ENCODE results near the gene SLIT1.

Gene SLIT1

GRCh38 chr10:96955794-96956193, 230.0 kb downstream of the SLIT1 start:
- Histone ChIP-seq H3K4me3 (ENCODE audit: insufficient read depth, low read length, poor library complexity, severe bottlenecking) (no peak overlapping the region), H2AFZ (ENCODE audit: low read depth, low read length, severe bottlenecking) (no peak overlapping the region), H3K27ac (ENCODE audit: low read depth, low read length) (no peak overlapping the region), H3K4me2 (ENCODE audit: low read depth, low read length, poor library complexity, severe bottlenecking) (no peak overlapping the region), H3K9ac (ENCODE audit: low read length) (no peak overlapping the region), H3K9me2 (replicated peaks; ENCODE audit: insufficient read depth, low read length) (no peaks in the 10 kb centered on the region), H3K79me2 (ENCODE audit: insufficient read depth, low read length) (no peaks in the 10 kb centered on the region), H3F3A (ENCODE audit: insufficient read depth) (no peaks in the 10 kb centered on the region), H3K9me3 (ENCODE audit: insufficient read depth, low read length) (no peaks in the 10 kb centered on the region), H4K20me1 (ENCODE audit: low read depth, low read length) (no peaks in the 10 kb centered on the region), H3K36me3 (ENCODE audit: low read length) (peaks cover 33% of the 10 kb centered on the region; the same call in 1 of the 2 replicates), H3K27me3 (ENCODE audit: low read length) (no peaks in the 10 kb centered on the region)
- TF ChIP-seq CTCF (IDR thresholded peaks at IDR 0.05; ENCODE audit: insufficient read depth, low read length, poor library complexity, severe bottlenecking) (no peak), EZH2phosphoT487 (conservative IDR thresholded peaks at IDR 0.05; ENCODE audit: low read length) (no peak)

GRCh38 chr10:96951954-96952353, 233.8 kb downstream of the SLIT1 start:
- no peaks in the 10 kb centered on the region for H3K9me3 ChIP-seq (ENCODE audit: insufficient read depth, low read length)
- no peak overlapping the region for H2AFZ ChIP-seq (ENCODE audit: low read depth, low read length, severe bottlenecking)
- no peak overlapping the region for H3K9ac ChIP-seq (ENCODE audit: low read length)
- H3K27me3 ChIP-seq (ENCODE audit: low read length), result no peaks in the 10 kb centered on the region
- H3K4me2 ChIP-seq (ENCODE audit: low read depth, low read length, poor library complexity, severe bottlenecking), result no peak overlapping the region
- no peaks in the 10 kb centered on the region for H4K20me1 ChIP-seq (ENCODE audit: low read depth, low read length)
- no peak overlapping the region for H3K27ac ChIP-seq (ENCODE audit: low read depth, low read length)
- no peak for TF ChIP-seq EZH2phosphoT487 (conservative IDR thresholded peaks at IDR 0.05; ENCODE audit: low read length)
- no peak for TF ChIP-seq CTCF (IDR thresholded peaks at IDR 0.05; ENCODE audit: insufficient read depth, low read length, poor library complexity, severe bottlenecking)
- H3K36me3 ChIP-seq (ENCODE audit: low read length), result peaks cover 46% of the 10 kb centered on the region
- H3K4me3 ChIP-seq (ENCODE audit: insufficient read depth, low read length, poor library complexity, severe bottlenecking), result no peak overlapping the region
- H3F3A ChIP-seq (ENCODE audit: insufficient read depth), result peaks cover 11% of the 10 kb centered on the region; the same call in 1 of the 2 replicates
- H3K9me2 ChIP-seq (replicated peaks; ENCODE audit: insufficient read depth, low read length), result no peaks in the 10 kb centered on the region
- H3K79me2 ChIP-seq (ENCODE audit: insufficient read depth, low read length), result no peaks in the 10 kb centered on the region

GRCh38 chr10:96949039-96949683, 236.6 kb downstream of the SLIT1 start:
- no peaks in the 10 kb centered on the region for H3K27me3 ChIP-seq (ENCODE audit: low read length)
- no peak overlapping the region for H2AFZ ChIP-seq (ENCODE audit: low read depth, low read length, severe bottlenecking)
- peaks cover 44% of the 10 kb centered on the region for H3K36me3 ChIP-seq (ENCODE audit: low read length)
- H3K4me3 ChIP-seq (ENCODE audit: insufficient read depth, low read length, poor library complexity, severe bottlenecking), result no peak overlapping the region
- H3K27ac ChIP-seq (ENCODE audit: low read depth, low read length), result no peak overlapping the region
- peaks cover 11% of the 10 kb centered on the region; the same call in 1 of the 2 replicates for H3F3A ChIP-seq (ENCODE audit: insufficient read depth)
- TF ChIP-seq CTCF (IDR thresholded peaks at IDR 0.05; ENCODE audit: insufficient read depth, low read length, poor library complexity, severe bottlenecking) (no peak), EZH2phosphoT487 (conservative IDR thresholded peaks at IDR 0.05; ENCODE audit: low read length) (no peak)
- no peak overlapping the region for H3K4me2 ChIP-seq (ENCODE audit: low read depth, low read length, poor library complexity, severe bottlenecking)
- H3K79me2 ChIP-seq (ENCODE audit: insufficient read depth, low read length), result 0 out of 2 replicates have a peak, but pooled peaks cover 3% of the 10 kb centered on the region
- H3K9me2 ChIP-seq (replicated peaks; ENCODE audit: insufficient read depth, low read length), result no peaks in the 10 kb centered on the region
- H4K20me1 ChIP-seq (ENCODE audit: low read depth, low read length), result 0 out of 2 replicates have a peak, but pooled peaks cover 4% of the 10 kb centered on the region
- H3K9ac ChIP-seq (ENCODE audit: low read length), result no peak overlapping the region
- H3K9me3 ChIP-seq (ENCODE audit: insufficient read depth, low read length), result no peaks in the 10 kb centered on the region

Measured in SU-DHL-6 (cell line).